HCT116 (cell line): ENCODE measurements around the gene ADAMTS3. TPM values are rescaled to one million over a fixed set of nuclear protein-coding genes. Genes with fewer than 3 reads are reported as not detected.

Experiments
- ATAC-seq: fragments of 200-7000 bp; cut with Tn5 transposase; 2 replicates; pipeline ENCODE4 v1.9.1; 2020; ENCODE audit warnings: mild to moderate bottlenecking, moderate library complexity
- BruUV-seq: library from RNA; stranded (reverse); fragments of 400-500 nt; replicated peaks from 2 replicates; lab custom pipeline; 2021; lab: Mats Ljungman, UMichigan
- CTCF ChIA-PET: fragments of 300-600 bp; sonication (Branson Sonifier 250); formaldehyde crosslinking; loops from one replicate; lab custom pipeline; 2021; ENCODE audit warnings: antibody characterized with exemption; lab: Charles Lee
- POLR2A ChIA-PET: fragments of 300-600, 350-600 bp; sonication (Branson Sonifier 250); formaldehyde crosslinking; loops from one replicate; lab custom pipeline; 2021; ENCODE audit warnings: antibody characterized with exemption; lab: Charles Lee
- RAD21 ChIA-PET, 2 experiments: fragments of 300-600 bp; sonication (Branson Sonifier 250); formaldehyde crosslinking; loops; one replicate each; lab custom pipeline; 2023; ENCODE audit warnings: low total read pairs in 2 of 2; ENCODE audit not compliant: uncharacterized antibody in 2 of 2, unreplicated experiment in 2 of 2, low non-redundant PET in 1 of 2; lab: Charles Lee
- DNase-seq: peaks from one replicate; pipeline ENCODE4 v3.0.0-alpha.2; 2010; ENCODE audit warnings: low read depth, low spot score
- H2AFZ ChIP-seq: fragments of 200-600 bp; shearing (Covaris generic), sonication (generic); 2 replicates; pipeline ENCODE4 v1.6.1; 2017; ENCODE audit warnings: low read depth, mixed run types, mixed read lengths, antibody characterized with exemption, low read length; ENCODE audit not compliant: poor library complexity, severe bottlenecking
- H3K27ac ChIP-seq: 2 replicates; pipeline ENCODE4 v1.5.1; 2012; ENCODE audit warnings: low read depth, low read length
- H3K27me3 ChIP-seq: fragments of 200-600 bp; sonication (generic); 2 replicates; pipeline ENCODE4 v1.6.1; 2016; ENCODE audit warnings: mixed run types, low read length, mixed read lengths; ENCODE audit not compliant: insufficient read depth
- H3K36me3 ChIP-seq, 2 experiments: fragments of 200-500 bp in 1 of 2; fragments of 200-600 bp in 1 of 2; sonication (Bioruptor generic) in 1 of 2; sonication (generic) in 1 of 2; 2 replicates each; pipeline versions ENCODE4 v1.5.1 to v1.6.1; 2014 to 2016; ENCODE audit warnings: low read length in 2 of 2, inconsistent platforms in 1 of 2, mixed read lengths in 1 of 2, mixed run types in 1 of 2; ENCODE audit not compliant: insufficient read depth in 2 of 2, control insufficient read depth in 1 of 2
- H3K4me1 ChIP-seq, 2 experiments: fragments of 200-600 bp in 1 of 2; sonication (generic) in 1 of 2; 2 replicates each; pipeline versions ENCODE4 v1.5.1 to v1.6.1; 2012 to 2017; ENCODE audit warnings: low read length in 2 of 2, inconsistent platforms in 1 of 2, mild to moderate bottlenecking in 1 of 2, mixed read lengths in 1 of 2, mixed run types in 1 of 2, moderate library complexity in 1 of 2; ENCODE audit not compliant: insufficient read depth in 2 of 2, control insufficient read depth in 1 of 2
- H3K4me2 ChIP-seq: fragments of 200-600 bp; sonication (generic); 2 replicates; pipeline ENCODE4 v1.6.1; 2017; ENCODE audit warnings: mixed run types, low read length, mixed read lengths
- H3K4me3 ChIP-seq, 2 experiments: fragments of 200-600 bp in 1 of 2; sonication (generic) in 1 of 2; replicated peaks in 1 of 2; 2 replicates each; pipeline ENCODE4 v1.5.1; 2011 to 2016; ENCODE audit warnings: low read length in 2 of 2, control low read depth in 1 of 2, low read depth in 1 of 2, mild to moderate bottlenecking in 1 of 2, mixed read lengths in 1 of 2, mixed run types in 1 of 2
- H3K79me2 ChIP-seq: fragments of 200-600 bp; sonication (generic); 2 replicates; pipeline ENCODE4 v1.6.1; 2017; ENCODE audit warnings: mild to moderate bottlenecking, mixed run types, low read length, moderate library complexity, mixed read lengths; ENCODE audit not compliant: insufficient read depth
- H3K9ac ChIP-seq: fragments of 200-600 bp; sonication (generic); 2 replicates; pipeline ENCODE4 v1.6.1; 2016; ENCODE audit warnings: low read length, mixed read lengths
- H3K9me2 ChIP-seq: fragments of 200-600 bp; sonication (generic), shearing (Covaris generic); 2 replicates; pipeline ENCODE4 v1.6.1; 2017; ENCODE audit warnings: mixed run types, mild to moderate bottlenecking, moderate library complexity; ENCODE audit not compliant: insufficient read depth
- H3K9me3 ChIP-seq, 2 experiments: fragments of 200-500 bp in 1 of 2; fragments of 200-600 bp in 1 of 2; sonication (Bioruptor generic) in 1 of 2; sonication (generic) in 1 of 2; 2 replicates each; pipeline ENCODE4 v1.6.1; 2014 to 2017; ENCODE audit warnings: low read length in 2 of 2, mixed read lengths in 2 of 2, inconsistent platforms in 1 of 2, low read depth in 1 of 2, mild to moderate bottlenecking in 1 of 2, mixed run types in 1 of 2, moderate library complexity in 1 of 2; ENCODE audit not compliant: control insufficient read depth in 1 of 2, insufficient read depth in 1 of 2
- H4K20me1 ChIP-seq: fragments of 200-600 bp; sonication (generic), shearing (Covaris generic); 2 replicates; pipeline ENCODE4 v1.6.1; 2017; ENCODE audit warnings: mixed run types, mild to moderate bottlenecking, moderate library complexity; ENCODE audit not compliant: insufficient read depth
- ATF3 ChIP-seq: IDR thresholded peaks from 2 replicates; pipeline ENCODE4 v1.6.1; 2012
- CBX3 ChIP-seq: IDR thresholded peaks from 2 replicates; pipeline ENCODE4 v1.6.1; 2012; ENCODE audit warnings: low read depth
- CEBPB ChIP-seq: IDR thresholded peaks from 2 replicates; pipeline ENCODE4 v1.6.1; 2012; ENCODE audit warnings: low read depth
- ELF1 ChIP-seq: IDR thresholded peaks from 2 replicates; pipeline ENCODE4 v1.6.1; 2012; ENCODE audit warnings: low read depth, borderline replicate concordance
- POLR2A ChIP-seq: IDR thresholded peaks from 2 replicates; pipeline ENCODE4 v1.7.0; 2011; ENCODE audit warnings: borderline replicate concordance; ENCODE audit not compliant: insufficient read depth, insufficient read length; ENCODE audit errors: extremely low read depth
- POLR2AphosphoS5 ChIP-seq: IDR thresholded peaks from 2 replicates; pipeline ENCODE4 v1.6.1; 2011; ENCODE audit warnings: mild to moderate bottlenecking, low read depth, low read length, moderate library complexity
- RAD21 ChIP-seq: IDR thresholded peaks from 2 replicates; pipeline ENCODE4 v1.6.1; 2012; ENCODE audit warnings: low read depth, mild to moderate bottlenecking
- REST ChIP-seq: IDR thresholded peaks from 2 replicates; pipeline ENCODE4 v1.6.1; 2012; ENCODE audit warnings: low read depth
- SIN3A ChIP-seq: IDR thresholded peaks from 2 replicates; pipeline ENCODE4 v1.6.1; 2012; ENCODE audit warnings: low read depth
- SP1 ChIP-seq: IDR thresholded peaks from 2 replicates; pipeline ENCODE4 v1.6.1; 2012; ENCODE audit warnings: low read depth
- SRF ChIP-seq: IDR thresholded peaks from 2 replicates; pipeline ENCODE4 v1.6.1; 2012; ENCODE audit warnings: low read depth
- ZBTB33 ChIP-seq: IDR thresholded peaks from 2 replicates; pipeline ENCODE4 v1.6.1; 2011; ENCODE audit warnings: mild to moderate bottlenecking, low read length, moderate library complexity; ENCODE audit not compliant: insufficient replicate concordance; ENCODE audit errors: extremely low read depth
- intact Hi-C: fragments of 100-400 bp; cut with micrococcal nuclease; formaldehyde crosslinking; loops from 2 replicates; pipeline ENCODE4 v1.10.0; 2022
- total RNA-seq: library from RNA; stranded (reverse); gene quantifications from one replicate; pipeline ENCODE4 v1.2.1, GENCODE V29; 2021; ENCODE audit not compliant: unreplicated experiment
- TF ChIP-seq, protein P1 (sequence below), 3 experiments: fragments of 200-600 bp in 1 of 3; sonication (generic) in 1 of 3; IDR thresholded peaks in 2 of 3; conservative IDR thresholded peaks in 1 of 3; 2 replicates each; pipeline ENCODE4 v1.5.1; 2012 to 2017; ENCODE audit warnings: low read depth in 2 of 3, low read length in 2 of 3, antibody characterized with exemption in 1 of 3, borderline replicate concordance in 1 of 3, control low read depth in 1 of 3, mild to moderate bottlenecking in 1 of 3, mixed read lengths in 1 of 3, mixed run types in 1 of 3, moderate library complexity in 1 of 3; ENCODE audit not compliant: insufficient read depth in 1 of 3

The ADAMTS3 gene
- total RNA-seq, 1 experiment from 2014 or later: not detected

DNA sequence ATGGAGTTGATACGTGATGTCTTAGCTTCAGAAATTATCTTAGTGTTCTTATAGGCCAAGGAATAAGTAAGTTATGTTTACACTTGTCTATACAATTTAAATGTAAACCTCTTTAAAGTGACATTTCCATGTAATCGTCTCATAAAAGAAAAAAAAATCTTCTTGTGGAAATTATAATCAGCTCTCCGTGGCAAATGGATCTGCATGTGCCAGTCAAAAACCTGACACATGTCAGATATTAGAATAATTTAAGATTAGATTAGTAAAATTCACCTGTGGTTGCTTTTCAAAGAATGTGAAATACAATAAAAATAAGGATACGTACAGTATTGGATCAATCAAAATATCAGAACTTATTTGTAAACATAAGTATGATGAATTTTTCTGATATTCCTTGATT lies 263.9 kb downstream of the ADAMTS3 start (continued):
- TF ChIP-seq ELF1 (no peak), ZBTB33 (no peak), CEBPB (no peak), POLR2A (no peak)
- TF ChIP-seq, protein P1, sequence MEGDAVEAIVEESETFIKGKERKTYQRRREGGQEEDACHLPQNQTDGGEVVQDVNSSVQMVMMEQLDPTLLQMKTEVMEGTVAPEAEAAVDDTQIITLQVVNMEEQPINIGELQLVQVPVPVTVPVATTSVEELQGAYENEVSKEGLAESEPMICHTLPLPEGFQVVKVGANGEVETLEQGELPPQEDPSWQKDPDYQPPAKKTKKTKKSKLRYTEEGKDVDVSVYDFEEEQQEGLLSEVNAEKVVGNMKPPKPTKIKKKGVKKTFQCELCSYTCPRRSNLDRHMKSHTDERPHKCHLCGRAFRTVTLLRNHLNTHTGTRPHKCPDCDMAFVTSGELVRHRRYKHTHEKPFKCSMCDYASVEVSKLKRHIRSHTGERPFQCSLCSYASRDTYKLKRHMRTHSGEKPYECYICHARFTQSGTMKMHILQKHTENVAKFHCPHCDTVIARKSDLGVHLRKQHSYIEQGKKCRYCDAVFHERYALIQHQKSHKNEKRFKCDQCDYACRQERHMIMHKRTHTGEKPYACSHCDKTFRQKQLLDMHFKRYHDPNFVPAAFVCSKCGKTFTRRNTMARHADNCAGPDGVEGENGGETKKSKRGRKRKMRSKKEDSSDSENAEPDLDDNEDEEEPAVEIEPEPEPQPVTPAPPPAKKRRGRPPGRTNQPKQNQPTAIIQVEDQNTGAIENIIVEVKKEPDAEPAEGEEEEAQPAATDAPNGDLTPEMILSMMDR (IDR thresholded peaks at IDR 0.05 in 2 of 3, conservative IDR thresholded peaks at IDR 0.05 in 1 of 3; ENCODE audit: borderline replicate concordance in 1 of 3, insufficient read depth in 1 of 3, low read depth in 2 of 3, low read length in 2 of 3): no peak

GRCh38 chr4:72302981-72303704 lies 265.9 kb downstream of the ADAMTS3 start:
- ChIA-PET POLR2A (no interaction called here), RAD21 (no interaction called here), CTCF (interaction anchor here (1.4 to 2.2 kb wide), 2 partner anchors 22 to 1702 kb away, joined by 3 to 6 read pairs; no protein-coding TSS in a partner anchor)
- ATAC-seq: peak; percentile 75
- no peaks in the 10 kb centered on the region for H3K27me3 ChIP-seq
- no peak overlapping the region for H2AFZ ChIP-seq
- H3K36me3 ChIP-seq: no peaks in the 10 kb centered on the region
- no peak for TF ChIP-seq ATF3
- peak; percentile 38; the same call in 1 of the 2 replicates for TF ChIP-seq RAD21
- no peak for TF ChIP-seq SRF
- no peak for TF ChIP-seq CEBPB
- no peak for TF ChIP-seq POLR2AphosphoS5
- no peak for TF ChIP-seq SIN3A
- TF ChIP-seq, protein P1 (IDR thresholded peaks at IDR 0.05 in 2 of 3, conservative IDR thresholded peaks at IDR 0.05 in 1 of 3; ENCODE audit: borderline replicate concordance in 1 of 3, insufficient read depth in 1 of 3, low read depth in 2 of 3, low read length in 2 of 3): peak; percentile 12 to 69 (median 51); a peak in 5 of 6 replicates
- TF ChIP-seq CBX3: no peak
- TF ChIP-seq REST: no peak
- TF ChIP-seq SP1: no peak
- H3K4me2 ChIP-seq: no peak overlapping the region
- DNase-seq: peak; percentile 6
- no peaks in the 10 kb centered on the region for H3K9me3 ChIP-seq
- no peak overlapping the region for H3K9ac ChIP-seq
- H3K79me2 ChIP-seq: no peaks in the 10 kb centered on the region
- no peak overlapping the region for H3K4me3 ChIP-seq
- no peak overlapping the region for H3K27ac ChIP-seq
- intact Hi-C loops: loop anchor here (2.0 kb wide), 1 partner anchor 1702 kb away; no protein-coding TSS in a partner anchor
- no peaks in the 10 kb centered on the region for H3K9me2 ChIP-seq
- no peaks in the 10 kb centered on the region for H4K20me1 ChIP-seq
- H3K4me1 ChIP-seq: no peaks in the 10 kb centered on the region
- no TSS peak for BruUV-seq
